Loucy (cell line): ENCODE measurements around the gene EXOC2.

ENCODE experiments used
- CTCF ChIP-seq: fragments of 200-600 bp; sonication (generic); conservative IDR thresholded peaks from 2 replicates; pipeline ENCODE4 v1.5.1; 2014; ENCODE audit warnings: mild to moderate bottlenecking, antibody characterized with exemption, low read length
- EZH2phosphoT487 ChIP-seq: fragments of 200-600 bp; IDR thresholded peaks from 2 replicates; pipeline ENCODE4 v1.6.1; 2018; ENCODE audit warnings: antibody characterized with exemption, mild to moderate bottlenecking, moderate library complexity, borderline replicate concordance

DNA sequence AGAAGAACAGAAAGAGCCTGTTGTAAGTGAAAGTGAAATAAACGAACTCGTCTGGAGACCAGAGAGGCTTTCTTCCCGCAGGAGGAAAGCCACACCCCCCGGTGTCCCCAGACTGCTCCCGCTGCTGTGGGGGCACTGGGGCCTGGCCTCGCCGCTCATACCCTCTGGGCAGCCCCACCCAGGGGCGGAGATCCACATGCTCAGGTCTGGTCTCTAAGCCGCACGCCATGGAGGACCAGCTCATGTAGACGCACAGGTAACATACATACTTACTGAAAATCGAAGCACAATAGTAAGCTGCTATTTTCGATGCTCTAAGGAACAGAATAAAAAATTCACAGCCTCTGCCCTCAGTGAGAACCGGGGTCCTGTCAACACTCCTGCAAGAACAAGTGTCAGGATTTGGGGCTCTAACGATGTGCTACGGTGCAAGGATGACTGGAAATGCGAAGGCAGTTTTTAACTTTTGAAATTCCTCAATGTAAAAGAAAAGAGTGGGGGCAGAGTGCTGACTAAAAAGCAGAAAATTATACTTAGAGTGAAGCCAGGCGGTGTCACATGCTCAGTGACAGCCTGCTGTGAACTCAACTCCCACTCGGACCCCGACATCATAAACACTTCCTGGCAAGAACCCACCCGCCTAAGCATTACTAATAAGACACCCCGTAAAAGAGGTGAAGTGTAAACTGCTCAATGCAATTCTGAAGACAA is 190.9 kb downstream of the EXOC2 start:
- TF ChIP-seq CTCF: no peak
- TF ChIP-seq EZH2phosphoT487: no peak
